Neuronal stem cell (in vitro differentiated cells): ENCODE measurements around the gene PPP1R8.
"Not testable (repeated sequence)": the region's sequence is repeated elsewhere in the genome, so short reads cannot be mapped to it uniquely, and the experiment has no call there.

Source experiments
- DNase-seq: peaks from one replicate; pipeline ENCODE4 v3.0.0-alpha.2; 2013; ENCODE audit warnings: low spot score
- H2AFZ ChIP-seq: one replicate; pipeline ENCODE4 v1.6.1; 2013; ENCODE audit warnings: mild to moderate bottlenecking, low read length, inconsistent platforms
- H2AK5ac ChIP-seq: 2 replicates; pipeline ENCODE4 v1.6.1; 2013; ENCODE audit warnings: low read depth, mild to moderate bottlenecking, inconsistent platforms, low read length, moderate library complexity, mixed read lengths
- H2BK120ac ChIP-seq: 2 replicates; pipeline ENCODE4 v1.6.1; 2013; ENCODE audit warnings: low read depth, mild to moderate bottlenecking, inconsistent platforms, low read length, moderate library complexity, mixed read lengths
- H2BK12ac ChIP-seq: one replicate; pipeline ENCODE4 v1.6.1; 2013; ENCODE audit warnings: low read length, inconsistent platforms
- H2BK15ac ChIP-seq: 2 replicates; pipeline ENCODE4 v1.6.1; 2013; ENCODE audit warnings: mild to moderate bottlenecking, low read length, inconsistent platforms, mixed read lengths
- H2BK5ac ChIP-seq: one replicate; pipeline ENCODE4 v1.6.1; 2013; ENCODE audit warnings: inconsistent platforms, mild to moderate bottlenecking, low read length, moderate library complexity
- H3K14ac ChIP-seq: one replicate; pipeline ENCODE4 v1.6.1; 2013; ENCODE audit warnings: low read length, inconsistent platforms
- H3K18ac ChIP-seq: 2 replicates; pipeline ENCODE4 v1.6.1; 2013; ENCODE audit warnings: low read length, inconsistent platforms
- H3K23ac ChIP-seq: 2 replicates; pipeline ENCODE4 v1.6.1; 2013; ENCODE audit warnings: low read depth, mild to moderate bottlenecking, mixed read lengths, low read length, inconsistent platforms; ENCODE audit not compliant: poor library complexity
- H3K27ac ChIP-seq: replicated peaks from 3 replicates; pipeline ENCODE4 v1.5.1; 2013; ENCODE audit warnings: low read length, inconsistent platforms
- H3K27me3 ChIP-seq, 3 experiments: 2 replicates each; pipeline ENCODE4 v1.6.1; 2013; ENCODE audit warnings: low read length in 3 of 3, mild to moderate bottlenecking in 2 of 3, inconsistent platforms in 1 of 3, low read depth in 1 of 3, mixed read lengths in 1 of 3, moderate library complexity in 1 of 3; ENCODE audit not compliant: control insufficient read depth in 3 of 3, insufficient read depth in 3 of 3
- H3K36me3 ChIP-seq, 2 donors: replicated peaks in 1 of 2; 2 replicates each; pipeline ENCODE4 v1.6.1; 2013; ENCODE audit warnings: low read length in 2 of 2; ENCODE audit not compliant: control insufficient read depth in 2 of 2, insufficient read depth in 2 of 2
- H3K4ac ChIP-seq: 2 replicates; pipeline ENCODE4 v1.6.1; 2013; ENCODE audit warnings: inconsistent platforms, mild to moderate bottlenecking, low read length, moderate library complexity
- H3K4me1 ChIP-seq, 2 donors: 1 replicate in 1 of 2; 2 replicates in 1 of 2; pipeline ENCODE4 v1.6.1; 2013; ENCODE audit warnings: low read length in 2 of 2, low read depth in 1 of 2; ENCODE audit not compliant: control insufficient read depth in 2 of 2, insufficient read depth in 1 of 2
- H3K4me2 ChIP-seq: one replicate; pipeline ENCODE4 v1.6.1; 2013; ENCODE audit warnings: mild to moderate bottlenecking, low read length, inconsistent platforms; ENCODE audit not compliant: insufficient read depth, poor library complexity, severe bottlenecking
- H3K4me3 ChIP-seq, 2 donors: 2 replicates each; pipeline ENCODE4 v1.5.1; 2013; ENCODE audit warnings: low read length in 2 of 2, mild to moderate bottlenecking in 2 of 2, inconsistent platforms in 1 of 2, moderate library complexity in 1 of 2
- H3K79me1 ChIP-seq: one replicate; pipeline ENCODE4 v1.6.1; 2013; ENCODE audit warnings: low read depth, mild to moderate bottlenecking, inconsistent platforms, low read length, moderate library complexity
- H3K9ac ChIP-seq: one replicate; pipeline ENCODE4 v1.6.1; 2013; ENCODE audit warnings: mild to moderate bottlenecking, low read depth, low read length, inconsistent platforms; ENCODE audit not compliant: poor library complexity
- H3K9me3 ChIP-seq, 2 donors: replicated peaks in 1 of 2; 2 replicates each; pipeline versions ENCODE3 to v1.6.1; 2013; ENCODE audit warnings: low read length in 2 of 2, mild to moderate bottlenecking in 2 of 2, inconsistent platforms in 1 of 2, low read depth in 1 of 2, mixed read lengths in 1 of 2, moderate library complexity in 1 of 2; ENCODE audit not compliant: control insufficient read depth in 2 of 2, insufficient read depth in 1 of 2
- H4K8ac ChIP-seq: one replicate; pipeline ENCODE4 v1.6.1; 2013; ENCODE audit warnings: low read depth, mild to moderate bottlenecking, inconsistent platforms, low read length, moderate library complexity
- H4K91ac ChIP-seq: one replicate; pipeline ENCODE4 v1.6.1; 2013; ENCODE audit warnings: low read length, low read depth, mild to moderate bottlenecking, inconsistent platforms; ENCODE audit not compliant: poor library complexity
- WGBS, 2 donors: extraction: QIAGEN DNeasy Blood & Tissue Kit; methylation state at CpG; one replicate each; pipeline ENCODE4 v1.1.7; 2013; ENCODE audit warnings: missing lambda C conversion rate in 2 of 2, mixed read lengths in 1 of 2; ENCODE audit not compliant: insufficient read length in 2 of 2, insufficient replicate concordance in 1 of 2; ENCODE audit errors: extremely low coverage in 2 of 2; 5-methylcytosine and 5-hydroxymethylcytosine counted together

PPP1R8 gene

DNA sequence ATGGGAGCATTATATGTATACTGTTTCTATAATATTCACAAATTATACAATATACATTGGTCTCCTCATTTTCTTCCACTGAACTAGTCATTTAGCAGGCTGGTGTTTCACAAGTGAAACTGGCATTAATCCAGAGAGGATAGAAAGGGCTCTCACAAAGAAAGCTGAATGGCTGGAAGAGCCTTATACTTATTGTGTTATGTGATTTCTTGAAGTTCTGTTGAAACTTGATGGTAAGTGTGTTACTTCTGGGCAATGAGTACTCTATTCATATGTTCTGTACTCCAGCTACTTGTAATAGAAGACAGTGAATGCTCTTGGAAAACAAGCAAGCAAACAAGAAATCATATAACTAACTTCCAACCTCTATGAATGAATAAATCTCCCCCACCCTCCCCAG lies 42.7 kb upstream of the PPP1R8 start:
- no peak overlapping the region for H3K4me3 ChIP-seq
- H3K4ac ChIP-seq: no peak overlapping the region
- H3K9ac ChIP-seq: no peak overlapping the region
- H3K27me3 ChIP-seq: no peaks in the 10 kb centered on the region
- H3K14ac ChIP-seq: no peak overlapping the region
- no peak overlapping the region for H2AK5ac ChIP-seq
- no peak overlapping the region for H3K27ac ChIP-seq
- no peak overlapping the region for H2AFZ ChIP-seq
- H3K23ac ChIP-seq: no peak overlapping the region
- H4K91ac ChIP-seq: no peak overlapping the region
- no peak for DNase-seq
- H3K79me1 ChIP-seq: no peaks in the 10 kb centered on the region
- no peak overlapping the region for H2BK15ac ChIP-seq
- H3K36me3 ChIP-seq: peaks cover 0 to 11% of the 10 kb centered on the region in 2 donors
- H3K4me1 ChIP-seq: no peaks in the 10 kb centered on the region
- H3K9me3 ChIP-seq: no peaks in the 10 kb centered on the region
- no peak overlapping the region for H3K4me2 ChIP-seq
- no peak overlapping the region for H2BK120ac ChIP-seq
- H2BK12ac ChIP-seq: no peak overlapping the region
- no peak overlapping the region for H2BK5ac ChIP-seq
- no peak overlapping the region for H4K8ac ChIP-seq
- H3K18ac ChIP-seq: no peak overlapping the region

DNA sequence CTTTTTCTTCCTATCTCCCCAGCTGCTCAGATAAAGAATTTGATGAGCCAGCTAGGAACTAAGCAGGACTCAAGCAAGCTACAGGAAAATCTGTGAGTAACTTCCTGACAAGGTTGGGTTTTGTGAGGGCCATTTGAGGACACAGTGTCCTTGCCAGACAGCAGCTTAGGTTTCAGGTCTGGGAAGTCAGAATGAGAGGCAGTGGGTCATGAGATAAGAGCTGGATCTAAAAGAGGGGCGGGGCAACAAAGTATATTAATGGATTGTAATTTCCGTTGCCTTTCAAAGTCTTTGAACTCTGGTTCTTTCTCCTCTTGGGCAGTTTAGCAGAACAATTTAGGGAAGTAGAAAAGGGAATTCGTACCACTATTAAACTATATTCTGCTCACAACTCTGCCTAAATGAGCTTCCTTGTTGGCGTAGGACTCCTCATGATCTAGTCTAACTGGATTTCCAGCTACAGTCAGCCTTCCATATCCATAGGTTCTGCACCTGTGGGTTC lies 41.0 kb upstream of the PPP1R8 start:
- Histone ChIP-seq H2AK5ac (no peak overlapping the region), H2BK12ac (no peak overlapping the region), H2BK15ac (no peak overlapping the region), H3K9ac (no peak overlapping the region), H2BK5ac (no peak overlapping the region), H3K18ac (no peak overlapping the region), H4K8ac (no peak overlapping the region), H3K27ac (no peak overlapping the region), H3K4me3 (no peak overlapping the region), H3K23ac (no peak overlapping the region), H2AFZ (no peak overlapping the region), H4K91ac (no peak overlapping the region), H3K36me3 (peaks cover 2 to 22% of the 10 kb centered on the region in 2 donors), H3K79me1 (no peaks in the 10 kb centered on the region), H3K4me1 (no peaks in the 10 kb centered on the region), H3K14ac (no peak overlapping the region), H3K4ac (no peak overlapping the region), H3K4me2 (no peak overlapping the region), H3K9me3 (no peaks in the 10 kb centered on the region), H2BK120ac (no peak overlapping the region), H3K27me3 (no peaks in the 10 kb centered on the region)
- no peak for DNase-seq
- WGBS, 2 donors: no CpG with 5 or more reads among the region's 4 CpGs

DNA sequence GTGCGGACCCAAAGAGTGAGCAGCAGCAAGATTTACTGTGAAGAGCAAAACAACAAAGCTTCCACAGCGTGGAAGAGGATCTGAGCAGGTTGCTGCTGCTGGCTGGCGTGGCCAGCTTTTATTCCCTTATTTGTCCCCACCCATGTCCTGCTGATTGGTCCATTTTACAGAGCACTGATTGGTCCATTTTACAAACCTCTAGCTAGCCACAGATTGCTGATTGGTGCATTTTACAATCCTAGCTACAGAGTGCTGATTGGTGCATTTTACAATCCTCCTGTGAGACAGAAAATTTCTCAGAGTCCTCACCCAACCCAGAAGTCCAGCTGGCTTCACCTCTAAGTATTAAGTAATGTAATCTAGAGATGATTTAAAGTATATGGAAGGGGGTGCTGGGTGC lies 40.3 kb upstream of the PPP1R8 start:
- not testable (repeated sequence) for H3K4ac ChIP-seq, H2AK5ac ChIP-seq, H3K79me1 ChIP-seq, H4K8ac ChIP-seq, H3K4me1 ChIP-seq, H3K9me3 ChIP-seq, H2BK12ac ChIP-seq, H3K18ac ChIP-seq, H2BK15ac ChIP-seq, H2BK5ac ChIP-seq, H3K4me2 ChIP-seq, H3K9ac ChIP-seq, H3K4me3 ChIP-seq, H2BK120ac ChIP-seq, H3K27ac ChIP-seq, H3K27me3 ChIP-seq, H4K91ac ChIP-seq, H3K23ac ChIP-seq, DNase-seq, H3K14ac ChIP-seq, H2AFZ ChIP-seq
- WGBS, 2 donors: no CpG with 5 or more reads among the region's 3 CpGs
- peaks cover 2 to 29% of the 10 kb centered on the region in 2 donors for H3K36me3 ChIP-seq

DNA sequence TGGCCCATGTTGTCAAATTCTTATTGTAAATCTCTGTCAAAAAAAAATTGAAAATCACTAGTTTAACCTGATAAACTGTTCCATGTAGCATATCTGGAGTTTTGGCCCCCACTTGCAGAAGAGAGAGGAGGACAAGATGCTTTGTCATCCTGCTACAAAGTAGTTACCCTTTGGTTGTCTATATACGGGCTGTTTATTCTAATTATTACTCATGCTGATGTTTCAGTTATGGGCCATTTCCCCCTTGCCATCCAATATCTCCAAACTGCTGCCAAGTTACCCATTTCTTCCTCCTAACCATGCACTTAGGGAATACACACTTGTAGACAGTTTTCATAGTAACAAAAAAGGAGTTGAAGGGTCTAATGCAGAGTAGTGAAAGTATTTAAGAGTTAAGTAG lies 35.0 kb upstream of the PPP1R8 start:
- H2BK15ac ChIP-seq: no peak overlapping the region
- H2AK5ac ChIP-seq: no peak overlapping the region
- no peak overlapping the region for H3K18ac ChIP-seq
- peaks cover 4 to 47% of the 10 kb centered on the region in 2 donors for H3K36me3 ChIP-seq
- H3K4me1 ChIP-seq: no peaks in the 10 kb centered on the region
- H3K4ac ChIP-seq: no peak overlapping the region
- DNase-seq: no peak
- H3K4me2 ChIP-seq: no peak overlapping the region
- H3K4me3 ChIP-seq: no peak overlapping the region
- H2AFZ ChIP-seq: no peak overlapping the region
- no peak overlapping the region for H3K9ac ChIP-seq
- H2BK5ac ChIP-seq: no peak overlapping the region
- H2BK120ac ChIP-seq: no peak overlapping the region
- no peak overlapping the region for H3K23ac ChIP-seq
- no peak overlapping the region for H3K27ac ChIP-seq
- H3K27me3 ChIP-seq: no peaks in the 10 kb centered on the region
- H4K8ac ChIP-seq: no peak overlapping the region
- H4K91ac ChIP-seq: no peak overlapping the region
- WGBS, 2 donors: no CpG with 5 or more reads among the region's 1 CpG
- no peak overlapping the region for H2BK12ac ChIP-seq
- H3K14ac ChIP-seq: no peak overlapping the region
- no peaks in the 10 kb centered on the region for H3K79me1 ChIP-seq
- no peaks in the 10 kb centered on the region for H3K9me3 ChIP-seq
